GM12878 (cell line): ENCODE results near the gene GPR107. TPM values are rescaled to one million over a fixed set of nuclear protein-coding genes. Genes with fewer than 3 reads are reported as not detected.

Experiments used
- ASH2L ChIP-seq: fragments of 300-600, 200-600 bp; sonication (generic); IDR thresholded peaks from 2 replicates; pipeline ENCODE4 v1.6.1; 2017; ENCODE audit warnings: low read depth, mild to moderate bottlenecking, borderline replicate concordance
- BACH1 ChIP-seq: fragments of 450-650 bp; IDR thresholded peaks from 2 replicates; pipeline ENCODE4 v1.6.1; 2017; ENCODE audit warnings: mild to moderate bottlenecking, borderline replicate concordance
- BCL11A ChIP-seq: IDR thresholded peaks from 2 replicates; pipeline ENCODE4 v1.6.1; 2011; ENCODE audit warnings: low read depth, low read length
- BRCA1 ChIP-seq: IDR thresholded peaks from 2 replicates; pipeline ENCODE4 v1.6.1; 2011; ENCODE audit warnings: low read depth, low read length, improper control_type of control experiment
- CBX3 ChIP-seq: fragments of 200-600 bp; sonication (generic); IDR thresholded peaks from 2 replicates; pipeline ENCODE4 v1.6.1; 2016; ENCODE audit warnings: low read depth, borderline replicate concordance
- CBX5 ChIP-seq: sonication (generic); IDR thresholded peaks from 2 replicates; pipeline ENCODE4 v1.6.1; 2016; ENCODE audit warnings: low read depth, moderate library complexity, mild to moderate bottlenecking, inconsistent platforms
- CEBPB ChIP-seq, 2 experiments: fragments of 150-350 bp in 1 of 2; IDR thresholded peaks; 2 replicates each; pipeline ENCODE4 v1.6.1; 2012 to 2014; ENCODE audit warnings: low read depth in 2 of 2, low read length in 2 of 2, borderline replicate concordance in 1 of 2, inconsistent platforms in 1 of 2
- CHD4 ChIP-seq: fragments of 200-600 bp; sonication (generic); IDR thresholded peaks from 2 replicates; pipeline ENCODE4 v1.6.1; 2016; ENCODE audit warnings: mild to moderate bottlenecking
- EGR1 ChIP-seq, 2 experiments: IDR thresholded peaks; 1 replicate in 1 of 2; 2 replicates in 1 of 2; pipeline ENCODE4 v1.6.1; 2011 to 2012; ENCODE audit warnings: low read depth in 2 of 2, low read length in 2 of 2, borderline replicate concordance in 1 of 2, mild to moderate bottlenecking in 1 of 2, moderate library complexity in 1 of 2
- ESRRA ChIP-seq: IDR thresholded peaks from 2 replicates; pipeline ENCODE4 v1.6.1; 2012; ENCODE audit warnings: mild to moderate bottlenecking, low read length, improper control_type of control experiment
- FOXK2 ChIP-seq: fragments of 450-650 bp; IDR thresholded peaks from 2 replicates; pipeline ENCODE4 v1.6.1; 2017; ENCODE audit warnings: mild to moderate bottlenecking, moderate library complexity
- IKZF2 ChIP-seq, 2 experiments: fragments of 450-650 bp; IDR thresholded peaks; 2 replicates each; pipeline ENCODE4 v1.6.1; 2017; ENCODE audit warnings: mild to moderate bottlenecking in 2 of 2, moderate library complexity in 2 of 2
- KAT2A ChIP-seq: conservative IDR thresholded peaks from 2 replicates; pipeline ENCODE4 v1.6.1; 2011; ENCODE audit warnings: low read depth, low read length; ENCODE audit not compliant: control insufficient read depth
- KLF5 ChIP-seq: fragments of 450-650 bp; IDR thresholded peaks from 2 replicates; pipeline ENCODE4 v1.6.1; 2014; ENCODE audit warnings: mild to moderate bottlenecking; ENCODE audit not compliant: partially characterized antibody
- MLLT1 ChIP-seq: fragments of 450-650 bp; IDR thresholded peaks from 2 replicates; pipeline ENCODE4 v1.6.1; 2016; ENCODE audit warnings: mild to moderate bottlenecking
- NFYB ChIP-seq: IDR thresholded peaks from 2 replicates; pipeline ENCODE4 v1.6.1; 2011; ENCODE audit warnings: low read depth, mild to moderate bottlenecking, low read length, improper control_type of control experiment, moderate library complexity; ENCODE audit not compliant: insufficient read depth
- POLR2A ChIP-seq: IDR thresholded peaks from 2 replicates; pipeline ENCODE4 v1.6.1; 2011; ENCODE audit warnings: low read depth, mild to moderate bottlenecking, low read length
- RFX5 ChIP-seq: IDR thresholded peaks from 2 replicates; pipeline ENCODE4 v1.6.1; 2011; ENCODE audit warnings: low read depth, low read length, improper control_type of control experiment
- SMARCA5 ChIP-seq: fragments of 450-650 bp; IDR thresholded peaks from 2 replicates; pipeline ENCODE4 v1.6.1; 2017; ENCODE audit warnings: mild to moderate bottlenecking
- SP1 ChIP-seq: IDR thresholded peaks from one replicate; pipeline ENCODE4 v1.6.1; 2011; ENCODE audit warnings: low read depth, low read length
- SPI1 ChIP-seq: IDR thresholded peaks from 2 replicates; pipeline ENCODE4 v1.6.1; 2011; ENCODE audit warnings: low read depth, mild to moderate bottlenecking, low read length, moderate library complexity, borderline replicate concordance; ENCODE audit not compliant: insufficient read depth
- TAF1 ChIP-seq: IDR thresholded peaks from 2 replicates; pipeline ENCODE4 v1.6.1; 2011; ENCODE audit warnings: mild to moderate bottlenecking, low read depth, low read length, borderline replicate concordance
- TARDBP ChIP-seq: IDR thresholded peaks from 2 replicates; pipeline ENCODE4 v1.6.1; 2016; ENCODE audit warnings: borderline replicate concordance
- YY1 ChIP-seq: IDR thresholded peaks from 2 replicates; pipeline ENCODE4 v1.6.1; 2011; ENCODE audit warnings: low read depth, mild to moderate bottlenecking, low read length
- ZSCAN29 ChIP-seq: fragments of 450-650 bp; IDR thresholded peaks from 2 replicates; pipeline ENCODE4 v1.6.1; 2017; ENCODE audit warnings: mild to moderate bottlenecking, moderate library complexity
- polyA plus RNA-seq, 11 experiments: library from polyadenylated mRNA; depleted of rRNA in 4 of 11; unstranded in 6 of 11; stranded (reverse) in 5 of 11; fragments of >200 nt; fragmentation: Nextera tagmentation in 4 of 11; fragmentation: Illumina TruSeq in 1 of 11; extraction: Ambion mirVana in 4 of 11; extraction: Trizol in 1 of 11; gene quantifications; 1 replicate in 1 of 11; 2 replicates in 10 of 11; pipeline versions ENCODE4 v1.2.1 to v1.2.3, GENCODE V29; 2011 to 2016; ENCODE audit warnings: inconsistent platforms in 2 of 11, missing spikeins in 2 of 11, low read depth in 1 of 11
- total RNA-seq, 4 experiments: library from RNA; depleted of rRNA in 3 of 4; stranded (reverse); fragments of >200 nt in 3 of 4; fragmentation: Illumina TruSeq in 1 of 4; extraction: Trizol in 1 of 4; gene quantifications; 2 replicates each; pipeline versions ENCODE4 v1.2.1 to v1.2.3, GENCODE V29; 2013 to 2021
- TF ChIP-seq, protein P1 (sequence below): IDR thresholded peaks from 2 replicates; pipeline ENCODE4 v1.6.1; 2011; ENCODE audit warnings: borderline replicate concordance, low read depth, mild to moderate bottlenecking, moderate library complexity, low read length; ENCODE audit not compliant: insufficient read depth, poor library complexity, severe bottlenecking
- TF ChIP-seq, protein P2 (sequence below): fragments of 450-650 bp; IDR thresholded peaks from 2 replicates; pipeline ENCODE4 v1.6.1; 2018; ENCODE audit warnings: borderline replicate concordance, mild to moderate bottlenecking; ENCODE audit not compliant: partially characterized antibody

Gene GPR107
- total and polyA plus RNA-seq, 10 of the 15 experiments (the other 5 are each of a cell fraction or from before 2014, with no cell fraction given), result 2.7 to 21.4 (median 10.6) TPM

DNA sequence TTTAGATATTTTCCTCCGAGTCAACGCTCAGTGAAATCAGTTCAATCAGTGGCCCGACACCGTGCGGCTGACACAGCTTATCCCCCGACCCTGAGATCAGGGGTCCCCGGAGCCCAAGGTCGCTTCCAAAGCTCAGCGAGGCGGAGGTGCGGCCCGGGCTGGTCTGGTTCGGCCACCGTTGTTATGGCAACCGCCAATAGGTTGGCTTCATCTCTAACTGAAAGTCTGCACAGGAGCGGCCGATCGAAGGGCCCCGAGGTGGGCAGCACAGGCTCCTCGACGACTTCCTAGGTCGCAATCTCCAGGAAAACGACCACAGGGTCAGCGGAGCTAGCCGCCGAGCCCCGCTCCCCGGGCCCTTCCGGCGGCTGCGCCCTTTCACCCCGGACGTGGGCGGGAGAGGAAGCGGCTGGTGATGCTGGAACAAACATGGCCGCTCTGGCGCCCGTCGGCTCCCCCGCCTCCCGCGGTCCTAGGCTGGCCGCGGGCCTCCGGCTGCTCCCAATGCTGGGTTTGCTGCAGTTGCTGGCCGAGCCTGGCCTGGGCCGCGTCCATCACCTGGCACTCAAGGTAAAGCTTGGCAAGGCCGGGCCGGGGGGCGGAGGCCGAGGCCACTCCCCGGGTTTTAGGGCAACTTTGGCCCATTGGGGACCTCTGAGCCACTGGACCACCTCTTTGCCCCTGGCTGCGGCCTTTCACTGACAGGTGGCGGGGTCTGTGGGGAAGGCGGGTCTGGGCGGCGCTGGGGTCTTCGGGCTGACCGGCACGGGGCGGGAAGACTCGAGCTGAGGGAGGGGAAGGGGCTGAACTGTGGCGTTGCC is at the start of gene GPR107 (continued):
- peak; percentile 60; the same call in 1 of the 2 replicates for TF ChIP-seq SPI1
- 0 out of 2 replicates have a peak, but pooled peaks have one; percentile 29 for TF ChIP-seq TARDBP
- peak; percentile 94 for TF ChIP-seq TAF1
- TF ChIP-seq RFX5, result 0 out of 2 replicates have a peak, but pooled peaks have one; percentile 23
- peak; percentile 72; the same call in 1 of the 2 replicates for TF ChIP-seq ASH2L
- no peak for TF ChIP-seq KAT2A
- TF ChIP-seq EGR1 (IDR thresholded peaks at IDR 0.05; ENCODE audit: borderline replicate concordance in 1 of 2, low read depth in 2 of 2, low read length in 2 of 2), result peak in 1 of 2 experiments; percentile 95; a peak in 2 of 3 replicates
- peak; percentile 85 for TF ChIP-seq POLR2A
- no peak for TF ChIP-seq SP1
- no peak for TF ChIP-seq CEBPB (IDR thresholded peaks at IDR 0.05; ENCODE audit: borderline replicate concordance in 1 of 2, low read depth in 2 of 2, low read length in 2 of 2)
- no peak for TF ChIP-seq BACH1
- TF ChIP-seq IKZF2 (IDR thresholded peaks at IDR 0.05), result peak in 1 of 2 experiments; percentile 12; a peak in 1 of 4 replicates
- TF ChIP-seq, protein P1, sequence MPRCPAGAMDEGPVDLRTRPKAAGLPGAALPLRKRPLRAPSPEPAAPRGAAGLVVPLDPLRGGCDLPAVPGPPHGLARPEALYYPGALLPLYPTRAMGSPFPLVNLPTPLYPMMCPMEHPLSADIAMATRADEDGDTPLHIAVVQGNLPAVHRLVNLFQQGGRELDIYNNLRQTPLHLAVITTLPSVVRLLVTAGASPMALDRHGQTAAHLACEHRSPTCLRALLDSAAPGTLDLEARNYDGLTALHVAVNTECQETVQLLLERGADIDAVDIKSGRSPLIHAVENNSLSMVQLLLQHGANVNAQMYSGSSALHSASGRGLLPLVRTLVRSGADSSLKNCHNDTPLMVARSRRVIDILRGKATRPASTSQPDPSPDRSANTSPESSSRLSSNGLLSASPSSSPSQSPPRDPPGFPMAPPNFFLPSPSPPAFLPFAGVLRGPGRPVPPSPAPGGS, result no peak
- TF ChIP-seq, protein P2, sequence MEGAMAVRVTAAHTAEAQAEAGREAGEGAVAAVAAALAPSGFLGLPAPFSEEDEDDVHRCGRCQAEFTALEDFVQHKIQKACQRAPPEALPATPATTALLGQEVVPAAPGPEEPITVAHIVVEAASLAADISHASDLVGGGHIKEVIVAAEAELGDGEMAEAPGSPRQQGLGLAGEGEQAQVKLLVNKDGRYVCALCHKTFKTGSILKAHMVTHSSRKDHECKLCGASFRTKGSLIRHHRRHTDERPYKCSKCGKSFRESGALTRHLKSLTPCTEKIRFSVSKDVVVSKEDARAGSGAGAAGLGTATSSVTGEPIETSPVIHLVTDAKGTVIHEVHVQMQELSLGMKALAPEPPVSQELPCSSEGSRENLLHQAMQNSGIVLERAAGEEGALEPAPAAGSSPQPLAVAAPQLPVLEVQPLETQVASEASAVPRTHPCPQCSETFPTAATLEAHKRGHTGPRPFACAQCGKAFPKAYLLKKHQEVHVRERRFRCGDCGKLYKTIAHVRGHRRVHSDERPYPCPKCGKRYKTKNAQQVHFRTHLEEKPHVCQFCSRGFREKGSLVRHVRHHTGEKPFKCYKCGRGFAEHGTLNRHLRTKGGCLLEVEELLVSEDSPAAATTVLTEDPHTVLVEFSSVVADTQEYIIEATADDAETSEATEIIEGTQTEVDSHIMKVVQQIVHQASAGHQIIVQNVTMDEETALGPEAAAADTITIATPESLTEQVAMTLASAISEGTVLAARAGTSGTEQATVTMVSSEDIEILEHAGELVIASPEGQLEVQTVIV, result peak; percentile 30
- peak; percentile 75 for TF ChIP-seq MLLT1
- no peak for TF ChIP-seq FOXK2
- TF ChIP-seq YY1, result peak; percentile 98
- TF ChIP-seq BRCA1, result no peak
- no peak for TF ChIP-seq CBX3
- peak; percentile 86 for TF ChIP-seq KLF5
- TF ChIP-seq ESRRA, result no peak
- no peak for TF ChIP-seq CBX5
- no peak for TF ChIP-seq SMARCA5
- no peak for TF ChIP-seq BCL11A
- TF ChIP-seq CHD4, result no peak
- peak; percentile 45; the same call in 1 of the 2 replicates for TF ChIP-seq NFYB
- no peak for TF ChIP-seq ZSCAN29
